Activated T-cell treated with anti-CD3 and anti-CD28 coated beads for 4 hours (primary cell): Measurements from ENCODE around the gene COL6A1.
"Not testable (repeated sequence)": the region's sequence is repeated elsewhere in the genome, so short reads cannot be mapped to it uniquely, and the experiment has no call there.

Experiments used
- DNase-seq: peaks from one replicate; pipeline ENCODE4 v3.0.0-alpha.2; 2020

COL6A1 gene

DNA sequence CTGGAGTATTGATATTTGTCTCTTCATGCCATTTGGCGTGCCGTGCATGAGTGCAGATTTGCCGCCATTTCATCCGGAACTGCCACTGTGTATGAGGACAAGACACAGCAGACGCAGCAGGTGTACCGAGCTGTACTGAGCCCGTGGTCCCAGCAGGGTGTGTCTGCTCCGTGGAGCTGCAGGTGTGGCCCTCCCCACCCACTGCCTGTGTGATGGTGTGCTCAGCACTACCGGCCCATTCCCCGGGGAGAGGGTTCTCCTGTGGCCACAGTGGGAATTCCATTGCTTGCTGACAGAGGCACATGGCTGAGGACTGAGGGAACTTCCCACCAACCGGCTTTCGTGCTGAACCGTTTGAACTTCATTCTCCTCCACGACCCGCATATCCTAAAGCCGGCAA lies 34.3 kb upstream of the COL6A1 start:
- DNase-seq, result no peak

DNA sequence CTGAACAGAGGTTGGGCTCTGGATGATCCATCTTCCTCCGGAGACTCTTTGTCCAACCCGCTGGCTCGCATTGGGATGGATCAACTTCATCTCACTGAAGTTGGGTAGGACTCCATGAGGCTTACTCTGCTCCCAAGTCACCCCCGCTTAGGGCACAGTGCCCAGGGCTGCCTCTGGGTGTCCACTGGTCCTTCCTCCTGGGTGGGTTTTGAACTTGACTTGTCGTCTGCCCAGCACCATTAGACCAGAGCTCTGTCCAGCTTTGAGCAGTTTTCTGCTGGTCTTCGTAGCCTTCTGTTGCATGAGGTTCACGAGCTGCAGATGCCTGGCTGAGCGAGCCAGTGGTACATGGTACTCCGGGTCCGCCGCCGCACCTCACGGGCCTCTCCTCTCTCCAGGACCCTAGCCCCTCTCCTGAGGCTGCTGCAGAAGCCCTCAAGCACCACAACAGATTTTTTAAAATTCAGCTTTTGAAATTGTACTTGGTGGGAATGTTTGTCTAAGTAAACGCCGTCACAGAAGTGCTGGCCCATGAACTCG lies 33.8 kb upstream of the COL6A1 start:
- DNase-seq, result no peak

DNA sequence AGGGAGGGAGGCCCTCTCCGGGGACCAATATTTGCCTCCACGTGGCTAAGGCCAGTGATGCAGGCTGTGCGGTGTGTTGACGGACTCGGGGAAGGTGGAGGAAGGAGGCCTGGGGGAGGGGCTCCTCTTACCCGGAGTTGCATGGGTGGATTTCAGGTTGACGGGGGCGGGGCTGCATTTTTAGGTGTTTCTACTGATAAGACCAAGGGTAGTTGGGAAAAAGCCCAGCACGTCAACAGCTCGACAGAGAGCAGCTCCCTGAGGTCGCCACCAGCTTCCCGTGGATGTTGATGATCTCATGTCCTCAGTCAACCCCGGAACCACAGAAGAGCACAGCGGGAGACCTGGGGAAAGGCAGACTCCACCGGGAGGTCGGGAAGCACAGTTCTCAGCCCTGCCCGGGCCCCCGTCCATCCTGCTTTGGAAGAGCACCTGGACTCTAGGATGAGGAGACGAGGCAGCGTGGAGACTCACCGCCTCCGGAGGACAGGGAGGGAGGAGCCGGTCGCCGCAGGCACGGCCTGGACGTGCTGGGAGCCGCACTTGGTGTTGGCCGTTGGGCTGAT lies 32.9 kb upstream of the COL6A1 start:
- DNase-seq, result no peak

DNA sequence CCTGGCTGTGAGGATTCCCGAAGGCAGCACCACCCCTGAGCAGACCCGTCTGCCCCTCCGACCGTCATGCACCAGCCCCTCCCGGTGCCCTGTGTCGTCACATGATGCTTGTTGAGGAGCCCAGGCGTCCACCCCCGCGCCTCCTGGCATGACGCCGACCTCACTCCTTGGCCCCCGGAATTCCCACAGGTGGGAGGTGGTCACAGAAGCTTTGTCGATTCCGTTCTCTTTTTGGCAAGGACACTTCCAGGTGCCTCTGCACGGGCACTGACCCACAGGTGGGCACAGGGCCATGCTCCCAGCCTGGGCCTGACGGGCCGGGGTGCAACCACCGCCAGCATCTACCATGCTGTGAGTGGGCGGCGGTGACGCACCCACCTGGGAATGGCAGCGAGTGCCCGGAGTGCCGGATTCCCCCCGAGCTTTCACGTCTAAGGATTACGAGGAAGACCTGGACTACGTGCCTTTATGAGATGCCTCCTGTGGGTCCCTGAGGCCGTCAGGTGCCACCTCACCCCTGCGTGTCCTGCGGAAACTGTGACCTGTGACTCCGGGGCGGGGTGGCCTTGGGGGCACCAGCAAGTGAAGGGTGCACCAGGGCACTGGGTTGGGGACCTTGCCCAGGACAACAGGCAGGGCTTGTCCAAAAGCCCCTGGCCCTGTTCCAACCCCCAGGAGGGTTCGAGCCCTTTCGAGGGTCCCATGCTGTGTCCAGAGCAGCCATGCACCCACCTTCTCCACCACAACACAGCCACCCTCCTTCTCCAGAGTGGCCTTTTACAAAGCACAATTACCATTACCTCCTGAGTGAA lies 31.4 kb upstream of the COL6A1 start:
- DNase-seq, result no peak

DNA sequence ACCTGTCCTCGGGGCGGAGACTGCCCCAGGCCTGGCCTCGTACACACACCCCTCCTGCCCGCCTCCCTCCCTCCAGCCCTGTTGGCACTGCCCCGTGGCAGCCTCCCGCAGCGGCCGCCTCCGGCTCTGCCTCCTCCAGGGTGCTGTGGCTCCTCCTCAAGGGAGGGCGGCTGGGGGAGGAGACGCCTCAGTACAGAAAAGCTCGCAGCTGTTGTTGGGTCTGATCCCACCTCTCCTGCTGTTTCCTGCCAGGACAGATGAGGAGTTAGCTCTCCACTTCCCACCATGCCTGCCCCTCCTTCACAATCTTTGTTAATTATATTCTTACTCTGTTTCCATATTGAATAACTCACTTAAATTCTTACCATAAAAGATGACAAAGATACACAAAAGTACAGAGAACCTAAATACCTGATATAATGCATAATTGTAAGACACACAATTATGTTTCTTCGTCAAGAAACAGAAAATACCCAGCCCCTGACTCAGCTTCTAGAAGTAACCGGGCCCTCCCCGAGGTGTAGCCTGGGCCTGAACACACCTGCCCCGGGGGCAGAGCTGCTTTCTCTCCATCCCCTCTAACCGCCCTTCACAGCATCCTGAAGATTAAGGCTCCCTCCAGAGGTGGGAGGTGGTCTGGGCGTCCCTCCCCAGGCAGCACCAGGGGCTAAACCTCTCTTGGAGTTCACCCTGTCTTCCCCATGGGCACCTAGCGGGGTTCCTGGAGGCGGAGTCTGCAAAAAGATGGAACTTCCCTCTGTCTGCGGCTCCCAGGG lies 30.6 kb upstream of the COL6A1 start:
- DNase-seq, result no peak

DNA sequence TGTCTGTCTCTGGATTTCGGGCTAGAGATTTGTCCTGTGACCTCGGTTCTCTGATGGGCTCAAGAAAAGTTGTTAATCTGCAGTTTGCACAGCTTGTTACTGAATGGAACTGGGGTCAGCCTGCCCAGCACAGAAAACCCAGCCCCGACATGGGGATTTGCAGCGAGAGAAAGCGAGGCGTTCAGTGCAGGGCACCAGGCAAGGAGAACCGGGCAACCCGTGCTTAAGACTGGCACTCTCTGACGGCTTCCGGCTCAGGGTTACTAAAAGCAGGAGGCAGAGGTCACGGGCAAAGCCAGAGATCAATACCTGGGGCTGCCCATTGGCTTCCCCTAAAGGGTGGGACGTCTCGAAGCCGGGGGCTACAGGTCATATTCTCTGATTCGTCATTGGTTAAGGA lies 29.9 kb upstream of the COL6A1 start:
- no peak for DNase-seq

DNA sequence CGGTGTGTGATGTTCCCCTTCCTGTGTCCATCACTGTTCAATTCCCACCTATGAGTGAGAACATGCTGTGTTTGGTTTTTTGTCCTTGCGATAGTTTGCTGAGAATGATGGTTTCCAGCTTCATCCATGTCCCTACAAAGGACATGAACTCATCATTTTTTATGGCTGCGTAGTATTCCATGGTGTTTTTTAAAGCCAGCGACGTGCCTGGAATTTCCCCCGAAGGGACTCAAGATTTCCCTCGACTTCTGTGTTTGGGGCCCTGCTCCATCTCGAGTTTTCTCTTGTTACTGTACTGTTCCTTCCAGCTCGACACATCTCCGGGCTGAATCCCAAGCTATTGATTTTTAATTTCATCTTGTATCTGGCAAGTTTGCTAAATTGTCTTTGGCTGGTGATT lies 29.0 kb upstream of the COL6A1 start:
- DNase-seq, result not testable (repeated sequence)

DNA sequence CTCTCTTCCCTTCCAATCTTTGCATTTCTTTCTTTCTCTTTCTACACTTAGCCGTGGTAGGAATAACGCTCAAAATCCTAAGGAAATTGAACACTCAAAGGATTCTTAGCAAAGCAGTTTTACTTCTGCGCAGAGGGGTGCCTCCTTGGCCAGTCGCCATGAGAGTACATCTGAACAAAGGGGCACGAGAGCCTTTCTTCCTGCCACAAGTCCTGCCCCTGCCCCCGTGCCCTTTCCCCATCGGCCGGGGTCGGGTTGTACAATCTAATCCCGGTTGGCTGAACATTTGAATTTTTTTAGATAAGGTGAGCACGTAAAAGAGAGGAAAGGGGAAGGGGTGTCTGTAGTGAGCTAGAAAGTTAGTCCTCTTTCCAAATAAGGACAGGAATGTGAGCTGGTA lies 28.6 kb upstream of the COL6A1 start:
- no peak for DNase-seq

DNA sequence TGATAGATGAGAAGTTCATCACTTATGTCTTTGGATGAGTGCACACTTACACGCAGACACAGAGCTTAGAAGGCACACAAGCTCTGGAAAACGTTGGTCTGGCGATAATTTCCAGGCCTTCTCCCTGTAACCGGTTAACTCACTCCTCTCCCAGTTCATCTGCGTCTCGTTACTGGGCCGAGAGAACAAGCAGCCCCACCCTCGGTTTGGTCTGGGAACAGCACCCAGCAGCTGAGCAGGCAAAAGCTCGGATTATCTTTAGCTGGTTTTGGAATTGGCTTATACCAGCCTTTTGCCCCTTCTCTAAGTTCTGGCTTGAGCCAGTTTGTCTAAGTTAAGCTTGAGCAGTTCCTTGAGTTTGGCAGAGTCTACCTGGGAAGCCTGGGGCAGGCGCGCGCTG lies 27.3 kb upstream of the COL6A1 start:
- DNase-seq, result no peak

DNA sequence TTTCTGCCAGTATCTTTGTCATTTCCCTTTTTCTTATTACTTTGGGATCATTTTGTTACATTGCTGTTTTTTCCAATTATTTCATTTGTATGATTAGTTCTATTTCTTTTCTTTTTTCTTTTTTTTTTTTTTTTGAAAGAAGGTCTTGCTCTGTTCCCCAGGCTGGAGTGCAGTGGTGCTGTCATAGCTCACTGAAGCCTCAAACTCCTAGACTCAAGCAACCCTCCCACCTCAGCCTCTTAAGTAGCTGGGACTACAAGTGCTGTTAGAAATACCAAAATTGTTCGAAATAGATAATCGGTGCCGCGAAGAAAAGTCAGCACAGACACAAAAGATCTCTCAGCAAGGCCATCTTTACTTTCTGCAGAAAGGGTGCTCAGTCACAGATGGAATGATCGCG lies 26.6 kb upstream of the COL6A1 start:
- DNase-seq, result no peak

DNA sequence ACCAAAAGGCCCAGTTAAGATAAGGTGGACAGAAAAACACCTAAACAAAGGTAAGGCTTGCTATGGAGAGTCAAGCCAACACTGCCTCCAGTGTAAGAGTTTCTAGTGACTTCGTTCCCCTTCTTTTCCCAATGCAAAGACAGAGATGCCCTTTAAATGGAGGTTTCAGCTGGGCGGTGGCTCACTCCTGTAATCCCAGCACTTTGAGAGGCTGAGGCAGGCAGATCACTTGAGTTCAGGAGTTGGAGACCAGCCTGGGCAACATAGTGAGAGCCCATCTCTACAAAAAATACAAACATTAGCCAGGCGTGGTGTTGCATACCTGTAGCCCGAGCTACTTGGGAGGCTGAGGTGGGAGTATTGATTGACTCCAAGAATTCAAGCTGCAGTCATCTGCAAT lies 24.0 kb upstream of the COL6A1 start:
- DNase-seq, result no peak

DNA sequence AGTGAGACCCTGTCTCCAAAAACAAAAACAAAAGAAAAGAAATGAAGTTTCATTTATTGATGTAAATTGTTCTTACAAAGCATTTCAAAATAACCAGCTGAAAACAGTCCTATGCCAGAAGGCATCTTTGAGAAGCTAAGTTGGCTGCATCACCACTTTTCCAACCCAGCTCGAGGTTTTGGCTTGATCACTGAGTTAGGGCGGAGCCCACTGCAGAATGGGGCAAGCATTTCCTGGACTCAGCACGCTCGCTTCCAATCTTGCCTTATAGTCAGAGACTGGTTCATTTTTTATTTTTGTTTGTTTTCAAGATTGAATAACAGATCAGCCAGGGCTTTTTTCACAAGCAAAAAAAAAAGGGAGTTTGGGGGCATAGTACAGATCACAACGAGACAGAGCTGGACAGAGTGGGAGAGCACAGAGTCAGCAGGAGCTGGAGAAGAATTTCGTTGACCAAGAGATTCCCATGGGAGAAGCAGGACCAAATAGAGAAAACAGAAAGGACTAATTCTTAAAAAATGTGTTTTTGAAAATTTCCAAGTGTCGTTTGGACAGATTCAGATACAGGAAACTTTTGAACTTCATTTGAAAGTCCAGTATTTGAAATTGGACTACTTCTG lies 23.5 kb upstream of the COL6A1 start:
- no peak for DNase-seq

DNA sequence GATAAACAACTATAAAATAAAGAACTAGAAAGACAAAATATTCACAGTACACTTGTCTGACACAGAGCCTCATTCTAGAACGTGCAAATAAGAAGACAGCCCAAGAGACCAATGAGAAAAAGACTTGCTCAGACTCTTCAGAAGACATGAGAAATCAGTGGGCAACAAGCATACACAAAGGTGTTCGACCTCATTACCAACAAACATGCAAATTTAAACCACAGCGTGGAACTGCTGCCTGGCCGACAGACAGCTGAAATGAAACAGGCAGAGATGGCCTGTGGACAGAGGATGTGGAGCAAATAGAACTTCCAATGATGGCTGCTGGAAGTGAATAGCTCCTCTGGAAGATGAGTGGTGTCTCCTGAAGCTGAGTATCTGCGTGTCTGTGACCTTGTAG lies 22.4 kb upstream of the COL6A1 start:
- no peak for DNase-seq

DNA sequence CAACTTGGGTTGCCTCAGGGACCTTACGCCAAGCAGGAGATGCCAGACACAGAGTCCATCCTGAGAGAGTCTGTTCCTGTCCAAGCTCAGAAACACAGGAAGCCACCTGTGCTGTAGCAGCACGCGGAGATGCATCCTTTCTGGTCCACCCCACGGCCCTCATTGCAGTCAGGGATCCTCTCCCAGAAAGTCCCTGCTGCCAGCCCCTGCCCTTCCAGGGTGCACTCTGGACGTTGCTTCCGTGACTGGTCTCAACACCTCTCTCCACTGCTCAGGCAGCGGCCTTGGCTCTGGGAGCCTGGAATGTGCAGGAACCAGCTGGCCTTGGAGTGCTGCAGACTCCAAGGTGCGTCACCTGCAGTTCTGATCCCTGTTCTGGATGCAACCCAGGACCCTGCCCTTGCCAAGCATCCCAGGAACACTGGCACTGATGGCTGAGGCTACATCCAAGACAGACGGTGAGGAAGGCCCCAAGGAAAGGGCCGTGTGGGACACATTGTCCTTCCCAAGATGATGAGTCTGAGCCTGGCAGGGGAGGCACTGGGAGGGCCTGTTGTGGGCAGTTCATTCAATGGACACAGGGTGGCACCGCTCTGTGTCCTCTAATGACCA lies 21.7 kb upstream of the COL6A1 start:
- DNase-seq, result no peak

DNA sequence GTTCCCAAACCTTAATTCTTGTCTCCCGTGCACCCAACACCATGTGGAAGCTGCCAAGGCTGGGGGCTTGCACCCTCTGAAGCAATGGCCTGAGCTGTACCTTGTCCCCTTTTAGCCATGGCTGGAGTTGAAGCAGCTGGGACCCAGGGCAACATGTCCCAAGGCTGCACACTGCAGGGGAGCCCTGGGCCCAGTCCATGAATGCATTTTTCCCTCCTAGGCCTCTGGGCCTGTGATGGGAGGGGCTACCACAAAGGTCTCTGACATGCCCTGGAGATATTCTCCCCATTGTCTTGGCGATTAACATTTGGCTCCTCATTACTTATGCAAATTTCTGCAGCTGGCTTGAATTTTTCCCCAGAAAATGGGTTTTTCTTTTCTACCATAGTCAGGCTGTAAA lies 20.2 kb upstream of the COL6A1 start:
- not testable (repeated sequence) for DNase-seq

DNA sequence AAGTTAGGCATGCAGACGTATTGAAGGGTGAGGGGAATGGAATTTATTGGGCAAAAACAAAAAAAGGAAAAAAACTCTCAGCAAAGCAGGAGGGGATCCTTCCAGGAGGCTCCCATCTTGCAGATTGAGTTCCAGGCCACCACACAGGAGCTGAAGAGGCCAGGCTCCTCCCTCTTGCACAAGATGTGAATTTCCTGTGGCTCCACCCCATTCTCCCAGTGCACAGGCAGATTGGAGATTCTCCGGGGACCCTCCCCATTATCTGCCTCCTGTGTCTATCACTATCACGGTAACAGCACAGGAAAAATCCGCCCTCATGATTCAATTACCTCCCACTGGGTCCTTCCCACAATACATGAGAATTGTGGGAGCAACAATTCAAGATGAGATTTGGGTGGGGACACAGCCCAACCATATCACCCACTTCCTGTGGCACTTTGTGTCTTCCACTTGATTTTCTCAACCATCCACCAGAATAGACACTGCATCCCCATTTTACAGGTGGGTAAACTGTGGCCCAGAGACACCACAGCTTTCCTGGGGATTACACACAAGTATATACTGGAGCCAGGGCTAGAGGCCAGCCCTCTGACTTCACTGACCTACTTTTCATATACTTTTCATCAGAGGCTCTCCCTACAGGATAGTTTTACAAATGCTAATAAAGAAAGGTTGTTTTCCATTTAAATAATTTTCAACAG lies 18.9 kb upstream of the COL6A1 start:
- no peak for DNase-seq

DNA sequence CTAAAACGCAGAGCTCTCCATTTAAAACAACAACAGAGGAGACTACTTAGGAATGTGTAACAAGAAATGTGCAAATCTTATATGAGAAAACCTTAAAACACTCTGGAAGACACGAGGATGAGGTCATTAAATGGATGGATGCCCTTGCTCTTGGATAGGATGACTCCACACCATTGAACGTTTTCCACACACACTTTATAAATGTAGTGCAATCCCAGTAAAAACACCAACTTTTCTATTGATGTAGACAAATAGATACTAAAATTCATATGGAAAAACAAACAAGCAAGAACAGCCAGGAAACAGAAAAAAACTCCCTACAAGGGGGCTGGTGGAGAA lies 18.4 kb upstream of the COL6A1 start:
- DNase-seq, result no peak

DNA sequence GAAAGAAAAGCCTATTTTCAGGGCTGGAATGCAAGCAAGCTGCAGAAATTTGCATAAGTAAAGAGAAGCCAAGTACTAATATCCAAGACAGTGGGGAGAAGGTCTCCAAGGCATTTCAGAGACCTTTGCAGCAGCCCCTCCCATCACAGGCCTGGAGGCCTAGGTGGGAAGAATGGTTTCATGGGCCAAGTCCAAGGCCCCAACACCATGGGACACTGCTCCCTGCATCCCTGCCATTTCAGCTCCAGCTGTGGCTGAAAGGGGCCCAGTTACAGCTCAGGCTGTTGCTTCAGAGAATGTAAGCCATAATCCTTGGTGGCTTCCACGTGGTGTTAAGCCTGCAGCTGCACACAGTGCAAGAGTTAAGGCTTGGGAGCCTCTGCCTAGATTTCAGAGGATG lies 16.9 kb upstream of the COL6A1 start:
- no peak for DNase-seq

DNA sequence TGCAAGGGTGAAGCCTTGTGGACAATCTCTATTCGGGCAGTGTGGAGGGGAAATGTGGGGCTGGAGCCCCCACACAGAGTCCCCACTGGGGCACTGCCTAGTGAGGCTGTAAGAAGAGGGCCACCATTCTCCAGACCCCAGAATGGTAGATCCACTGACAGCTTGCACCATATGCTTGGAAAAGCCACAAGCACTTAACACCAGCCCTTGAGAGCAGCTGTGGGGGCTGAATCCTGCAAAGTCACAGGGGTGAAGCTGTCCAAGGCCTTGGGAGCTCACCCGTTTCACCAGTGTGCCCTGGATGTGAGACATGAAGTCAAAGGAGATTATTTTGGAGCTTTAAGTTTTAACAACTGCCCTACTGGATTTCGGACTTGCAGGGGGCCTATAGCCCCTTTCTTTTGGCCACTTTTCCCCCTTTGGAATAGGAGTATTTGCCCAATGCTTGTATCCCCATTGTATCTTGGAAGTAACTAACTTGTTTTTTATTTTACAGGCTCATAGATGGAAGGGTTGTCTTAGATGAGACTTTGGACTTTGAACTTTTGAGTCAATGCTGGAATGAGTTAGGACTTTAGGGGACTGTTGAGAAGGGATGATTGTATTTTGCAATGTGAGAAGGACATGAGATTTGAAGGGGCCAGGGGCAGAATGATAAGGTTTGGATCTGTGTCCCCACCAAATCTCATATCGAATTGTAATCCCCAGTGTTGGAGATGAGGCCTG lies 16.3 kb upstream of the COL6A1 start:
- no peak for DNase-seq

DNA sequence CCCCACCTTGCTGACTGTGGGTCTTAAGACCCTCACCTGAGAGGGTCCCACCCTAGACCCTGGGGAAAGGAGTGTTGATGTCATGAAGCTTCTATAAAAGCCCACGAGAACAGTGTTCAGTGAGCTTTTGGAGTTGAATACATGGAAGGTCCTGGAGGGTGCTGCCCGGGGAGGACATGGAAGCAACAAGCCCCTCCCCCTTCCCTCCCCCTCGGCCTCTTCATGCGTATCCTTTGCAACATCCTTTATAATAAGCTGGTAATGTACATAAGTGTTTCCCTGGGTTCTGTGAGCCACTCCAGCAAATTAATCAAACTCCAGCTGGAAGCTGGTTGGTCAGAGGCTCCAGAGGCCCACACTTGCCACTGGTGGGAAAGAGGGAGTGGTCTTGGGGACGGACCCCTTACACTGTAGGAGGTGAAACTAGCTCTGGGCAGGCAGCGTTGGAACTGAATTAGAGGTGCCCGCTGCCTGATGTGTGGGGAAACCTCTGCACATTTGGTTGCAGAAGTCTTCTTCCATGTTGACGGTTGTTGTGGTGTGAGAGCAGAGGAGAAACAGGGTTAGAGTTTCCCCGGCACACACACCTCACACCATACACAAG lies 14.7 kb upstream of the COL6A1 start:
- DNase-seq, result no peak

DNA sequence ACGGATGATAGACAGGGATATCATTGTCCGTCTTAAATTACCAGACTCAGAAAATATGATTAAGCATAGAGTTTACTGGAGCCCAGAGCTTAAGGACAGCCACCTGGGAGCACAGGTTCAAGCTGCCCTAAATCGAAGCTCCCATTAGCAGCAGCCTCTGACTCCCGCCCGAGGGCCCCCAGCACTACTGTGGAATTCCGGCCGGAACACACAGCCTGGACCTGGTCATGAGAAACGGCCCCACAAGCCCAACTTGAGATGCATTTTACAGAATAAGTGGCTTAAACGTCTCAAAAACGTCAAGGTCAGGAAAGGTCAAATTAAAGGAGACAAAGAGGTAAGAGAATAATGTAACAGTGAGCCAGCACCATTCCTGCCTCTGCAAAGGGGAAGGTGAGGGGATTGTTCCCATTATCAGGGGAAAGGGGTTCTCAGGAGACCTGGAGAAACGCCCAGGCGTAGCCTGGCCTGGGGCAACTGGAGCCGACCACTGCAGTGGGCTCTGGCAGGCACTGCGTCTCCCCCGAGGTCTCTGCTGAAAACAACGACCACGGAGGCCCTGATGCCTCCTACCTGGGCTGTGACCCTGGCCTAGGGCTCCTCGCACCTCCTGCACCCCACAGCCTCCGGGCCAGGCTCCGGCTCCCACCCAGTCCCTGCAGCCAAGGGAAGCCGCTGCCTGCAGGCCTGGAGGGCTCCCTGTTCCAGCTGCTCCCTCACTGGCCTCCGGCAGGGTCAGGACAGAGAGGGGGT lies 11.5 kb upstream of the COL6A1 start:
- no peak for DNase-seq
